HG03521 (cell line): ENCODE measurements around the gene STAB2.

Experiments used
- ATAC-seq: cut with Tn5 transposase; IDR thresholded peaks from one replicate; pipeline ENCODE4 v1.9.1; 2021; ENCODE audit warnings: mild to moderate bottlenecking, moderate library complexity; ENCODE audit not compliant: unreplicated experiment

Gene STAB2

DNA sequence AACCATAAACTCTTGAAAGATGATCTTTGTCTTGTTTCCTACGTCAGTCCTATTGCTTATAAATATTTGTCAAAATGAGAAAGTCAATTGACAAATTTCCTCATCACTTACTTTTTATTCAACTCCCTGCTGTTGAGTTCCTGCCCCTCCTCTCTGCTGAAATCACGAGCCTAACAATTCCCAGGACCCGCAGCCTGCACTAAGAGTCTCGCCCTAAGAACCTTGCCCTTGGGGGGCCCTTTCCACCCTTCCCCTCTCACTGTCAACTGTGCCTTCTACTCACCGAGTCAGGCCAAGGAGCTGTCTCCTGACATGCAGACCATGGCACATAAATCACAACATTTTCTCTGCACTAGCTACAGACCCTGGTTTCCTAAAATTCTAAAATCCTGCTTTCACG is 99.0 kb downstream of the STAB2 start:
- ATAC-seq: no peak

- ATAC-seq: no peak
These were observed 100.2 kb downstream of the STAB2 start for GRCh38 chr12:103687253-103687652.

DNA sequence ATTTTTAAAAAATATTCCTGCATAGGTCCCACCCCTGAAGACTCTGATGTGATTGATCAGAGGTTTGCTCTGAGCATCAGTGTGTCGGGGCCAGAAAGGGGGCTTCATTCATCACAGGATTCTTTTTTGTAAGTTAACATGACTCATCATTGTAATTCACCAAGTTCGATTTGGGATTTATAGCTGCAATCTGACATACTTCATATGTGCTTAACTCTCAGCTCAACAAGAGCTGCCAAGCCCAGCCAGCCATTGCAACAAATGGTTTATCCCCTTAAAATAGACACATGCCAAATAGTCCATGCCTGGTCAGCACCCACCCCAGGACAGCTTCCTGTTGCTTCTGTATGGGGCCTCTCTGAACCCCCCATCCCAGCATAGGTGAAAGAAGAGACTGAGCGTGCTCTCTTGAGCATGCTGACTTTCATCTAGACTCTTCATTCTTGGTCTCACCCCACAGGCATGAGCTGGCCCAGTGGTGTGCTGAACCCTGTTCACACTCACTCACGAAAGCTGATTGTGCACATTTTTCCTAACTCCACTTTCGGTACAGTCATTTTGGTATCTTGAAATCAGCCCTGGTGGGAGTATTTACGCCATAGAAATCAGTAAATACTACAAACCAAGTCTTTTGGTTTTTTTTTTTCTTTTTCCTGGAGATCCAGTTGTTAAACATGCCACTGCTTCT is 101.4 kb downstream of the STAB2 start:
- no peak for ATAC-seq

DNA sequence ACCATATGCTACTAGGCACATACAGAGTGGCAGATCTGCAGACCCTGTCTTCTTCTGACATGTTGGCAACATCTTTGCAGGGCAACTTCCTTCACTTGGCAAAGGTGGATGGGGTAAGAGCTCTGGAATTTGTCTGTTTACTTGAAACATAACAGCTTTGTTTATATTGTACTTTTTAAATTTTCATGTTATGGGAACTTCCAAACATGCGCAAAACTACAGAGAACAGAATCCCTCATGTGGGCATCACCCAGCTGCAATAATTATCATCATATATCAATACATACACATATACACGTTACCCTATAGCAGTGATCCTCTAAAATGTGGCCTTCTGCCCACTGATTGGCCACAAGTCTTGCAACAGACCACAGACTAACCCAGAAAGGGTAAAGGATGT is 103.4 kb downstream of the STAB2 start:
- no peak for ATAC-seq

GRCh38 chr12:103691063-103691462 is 104.0 kb downstream of the STAB2 start:
- ATAC-seq: no peak

- ATAC-seq: no peak
These were observed 109.0 kb downstream of the STAB2 start for GRCh38 chr12:103696101-103696500.

DNA sequence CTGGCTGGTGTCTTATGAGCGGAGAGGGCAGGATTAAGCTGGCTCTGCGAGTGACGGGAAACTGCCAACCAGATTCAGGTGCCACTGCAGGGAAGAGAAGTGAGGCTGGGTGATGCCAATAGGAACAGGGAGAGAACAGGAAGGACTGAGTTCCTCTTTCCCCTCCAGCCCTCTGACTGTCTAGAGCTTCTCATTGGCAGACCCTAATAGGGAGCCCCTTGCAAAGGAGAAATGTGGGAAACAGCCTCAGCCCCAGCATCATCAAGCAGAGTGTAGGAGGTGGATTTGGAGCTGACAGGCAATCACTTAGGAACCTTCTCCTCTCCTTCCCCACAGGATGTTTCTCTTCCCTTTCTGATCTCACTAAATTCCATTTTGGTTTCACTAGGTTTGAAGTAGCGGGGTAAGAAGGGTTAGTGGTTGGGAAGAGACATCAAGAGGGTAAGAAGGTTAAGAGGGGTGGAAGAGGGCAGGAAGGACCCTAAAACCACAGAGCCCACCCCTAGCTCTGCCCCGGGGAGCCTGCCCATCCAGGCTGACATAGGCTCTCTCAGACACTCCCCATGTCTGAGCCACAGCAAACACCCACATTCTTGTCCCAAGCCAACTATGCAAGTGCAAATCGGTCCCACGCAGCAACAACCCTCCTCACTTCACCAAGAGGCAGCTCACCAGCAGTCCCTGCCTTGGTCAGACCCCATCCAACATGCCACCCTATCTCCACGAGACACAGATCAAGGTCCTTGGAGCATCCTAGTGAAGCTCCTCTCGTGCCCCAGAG is 111.1 kb downstream of the STAB2 start:
- ATAC-seq: no peak

DNA sequence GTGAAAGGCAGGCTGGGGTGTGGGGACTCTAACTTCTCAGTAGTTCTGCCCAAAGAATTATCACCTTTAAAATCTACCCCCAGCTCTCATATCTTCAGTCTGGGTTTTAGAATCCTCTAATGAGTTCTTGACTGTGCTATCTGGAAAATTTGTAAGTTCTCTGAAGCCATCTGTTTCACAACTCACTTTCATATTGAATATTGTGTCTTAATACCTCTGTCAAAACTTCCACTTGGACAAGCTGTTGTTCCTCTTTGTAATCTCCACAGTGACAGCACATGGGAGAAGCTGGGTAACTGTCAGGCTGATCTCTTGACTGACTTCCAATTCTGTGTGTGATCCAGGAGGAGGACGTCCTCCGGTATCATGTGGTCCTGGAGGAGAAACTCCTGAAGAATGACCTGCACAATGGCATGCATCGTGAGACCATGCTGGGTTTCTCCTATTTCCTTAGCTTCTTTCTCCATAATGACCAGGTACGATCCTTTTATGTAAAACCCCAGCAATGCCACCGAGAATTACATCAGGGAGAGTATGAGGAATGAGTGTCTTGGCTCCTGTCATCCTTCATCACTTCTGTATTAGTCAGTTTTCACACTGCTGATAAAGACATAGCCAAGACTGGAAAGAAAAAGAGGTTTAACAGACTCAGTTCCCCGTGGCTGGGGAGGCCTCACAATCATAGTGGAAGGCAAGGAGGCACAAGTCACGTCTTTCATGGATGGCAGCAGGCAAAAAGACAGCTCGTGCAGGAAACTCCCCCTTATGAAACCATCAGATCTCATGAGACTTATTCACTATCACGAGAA is 111.9 kb downstream of the STAB2 start:
- no peak for ATAC-seq

- ATAC-seq: no peak
These were observed 118.0 kb downstream of the STAB2 start for GRCh38 chr12:103705098-103705497.

- ATAC-seq: no peak
These were observed 118.9 kb downstream of the STAB2 start for GRCh38 chr12:103705927-103706326.

GRCh38 chr12:103707446-103707845 is 120.4 kb downstream of the STAB2 start:
- no peak for ATAC-seq

DNA sequence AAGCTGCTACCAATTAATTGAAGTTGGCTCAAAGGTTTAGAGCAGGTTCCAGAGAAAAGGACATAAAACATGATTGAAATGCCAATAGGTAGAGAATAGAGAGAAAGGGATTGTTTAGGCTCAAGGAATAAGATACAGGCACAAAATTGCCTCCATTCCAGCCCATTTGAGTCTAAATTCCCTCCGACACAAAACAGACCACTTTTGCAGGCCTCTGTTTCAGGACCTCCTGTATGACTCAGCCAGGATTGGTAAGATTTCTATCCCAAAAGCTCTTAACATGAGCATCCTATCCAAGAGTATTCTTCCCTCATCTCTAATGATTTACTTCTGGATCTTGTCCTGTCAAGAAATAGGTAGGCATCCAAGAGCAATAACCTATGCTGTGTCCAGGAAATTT is 123.5 kb downstream of the STAB2 start:
- no peak for ATAC-seq

GRCh38 chr12:103712216-103712615 is 125.1 kb downstream of the STAB2 start:
- ATAC-seq: no peak

DNA sequence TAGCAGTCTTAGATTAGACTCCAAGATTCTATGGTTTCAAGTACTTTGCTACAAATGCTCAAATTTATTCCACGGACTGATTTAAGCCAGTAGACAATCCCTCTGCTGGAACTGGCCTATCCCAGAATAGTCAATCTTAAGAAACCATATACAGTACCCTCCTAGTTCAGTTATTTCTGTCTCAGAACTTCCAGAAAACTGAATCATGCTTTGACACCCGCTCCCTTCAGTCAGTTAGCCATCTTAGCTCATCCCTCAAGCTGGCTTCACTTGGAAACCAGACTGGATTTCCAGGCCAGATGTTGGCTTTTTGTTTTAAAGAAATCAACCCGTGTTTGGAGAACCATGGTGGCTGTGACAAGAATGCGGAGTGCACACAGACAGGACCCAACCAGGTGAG is 128.4 kb downstream of the STAB2 start:
- ATAC-seq: no peak

DNA sequence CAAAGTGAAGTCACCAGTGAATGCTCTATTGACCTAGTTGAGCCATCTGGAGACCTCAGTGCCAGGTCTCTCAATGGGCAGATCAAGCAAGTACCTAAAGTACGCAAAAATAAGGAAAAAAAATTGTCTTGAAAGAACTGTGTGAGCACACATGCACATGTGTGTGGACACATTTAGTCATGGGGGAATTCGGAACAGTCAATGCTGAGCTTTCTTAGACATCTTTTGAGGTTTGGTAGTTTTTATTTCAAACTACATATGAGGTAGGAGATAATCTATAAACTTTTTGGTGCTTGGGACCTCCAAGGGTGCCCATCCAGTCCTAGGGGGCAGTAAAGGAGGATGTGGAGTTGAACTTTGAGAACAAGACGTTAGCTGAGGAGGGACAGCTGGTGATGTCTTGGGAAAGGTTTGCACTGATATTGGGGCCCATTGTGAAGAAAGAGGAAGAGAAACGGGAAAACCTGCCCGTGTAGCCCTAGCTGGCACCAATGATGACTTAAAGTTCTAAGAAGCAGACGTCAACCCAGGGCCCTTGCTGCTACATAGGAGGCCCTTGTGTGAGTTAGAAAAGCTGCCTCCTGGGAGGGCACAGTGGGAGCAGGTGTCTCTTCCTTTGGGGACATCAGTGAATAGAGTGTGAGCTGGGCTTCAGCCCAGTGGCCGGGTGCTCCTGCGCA is 129.6 kb downstream of the STAB2 start:
- no peak for ATAC-seq

- ATAC-seq: no peak
These were observed 138.3 kb downstream of the STAB2 start for GRCh38 chr12:103725398-103725797.

DNA sequence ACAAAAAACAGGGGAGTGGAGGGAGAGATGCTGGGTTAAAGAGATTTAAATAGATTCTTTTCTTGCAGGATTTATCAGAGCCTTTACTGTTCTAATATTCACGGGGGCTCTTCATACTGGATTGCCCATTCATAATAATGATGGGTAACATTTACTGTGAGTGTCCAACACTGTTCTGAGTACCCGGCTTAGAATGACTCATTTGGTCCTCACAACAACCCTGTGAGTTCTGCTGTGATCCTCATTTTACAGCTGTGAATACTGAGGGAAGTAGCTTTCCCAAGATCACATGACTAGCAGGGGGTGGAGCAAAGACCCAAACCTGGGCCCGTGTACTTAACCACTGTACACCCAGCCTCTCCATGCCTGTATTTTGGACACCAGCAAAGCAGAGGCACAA is 140.6 kb downstream of the STAB2 start:
- ATAC-seq: no peak

DNA sequence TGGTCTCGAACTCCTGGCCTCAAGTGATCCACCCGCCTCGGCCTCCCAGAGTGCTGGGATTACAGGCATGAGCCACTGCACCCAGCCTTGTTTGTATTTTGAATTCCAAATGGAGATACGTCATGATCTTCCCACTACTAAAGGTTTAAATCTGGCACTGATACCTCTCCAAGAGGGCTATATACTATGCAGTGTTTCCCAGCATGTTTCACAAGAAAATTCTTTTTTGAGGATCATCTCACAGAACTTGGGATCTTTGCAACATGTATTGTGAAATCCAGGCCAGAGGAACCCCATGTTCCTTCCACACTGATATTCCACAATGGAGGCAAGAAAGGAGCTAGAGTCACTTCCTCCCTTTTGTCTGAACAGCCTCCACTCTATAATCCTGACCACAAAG is 141.2 kb downstream of the STAB2 start:
- no peak for ATAC-seq

DNA sequence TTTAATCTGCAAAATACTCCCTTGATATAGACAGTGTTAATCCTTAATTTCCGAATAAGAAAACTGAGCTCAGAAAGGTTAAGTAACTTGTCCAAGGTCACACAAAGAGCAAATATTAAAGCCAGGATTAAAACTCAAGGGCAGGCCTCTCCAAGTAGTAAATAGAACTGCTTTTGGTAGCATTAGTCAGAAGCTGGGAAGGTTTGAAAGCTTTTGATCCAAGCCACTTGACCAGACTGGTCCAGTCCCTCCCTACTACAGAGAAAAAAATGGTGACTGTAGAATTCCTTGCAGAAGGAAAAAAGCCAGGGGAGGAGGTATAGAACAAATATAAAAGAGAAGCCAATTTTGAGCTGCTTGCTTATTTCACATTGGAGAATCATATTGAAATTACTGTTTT is 142.4 kb downstream of the STAB2 start:
- ATAC-seq: no peak

- no peak for ATAC-seq
These were observed 144.5 kb downstream of the STAB2 start for GRCh38 chr12:103731539-103731938.

DNA sequence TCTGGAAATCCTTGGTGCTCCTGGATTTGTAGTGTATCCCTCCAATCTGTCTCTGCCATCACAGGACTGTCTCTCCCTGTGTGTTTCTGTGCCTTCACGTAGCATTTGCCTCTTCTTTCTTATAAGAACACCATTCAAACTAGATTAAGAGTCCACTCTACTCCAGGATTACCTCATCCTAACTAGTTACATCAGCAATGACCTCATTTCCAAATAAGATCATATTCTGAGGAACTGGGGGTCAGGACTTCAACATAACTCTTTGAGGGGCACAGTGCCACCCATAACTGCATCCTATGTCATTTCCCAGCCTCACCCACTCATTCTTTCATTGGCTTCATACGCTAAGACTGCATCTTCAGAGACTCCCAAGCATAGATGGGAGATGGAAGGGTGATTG is 147.8 kb downstream of the STAB2 start:
- no peak for ATAC-seq
